Measurements from ENCODE around the gene EFEMP1.

EFEMP1 gene

DNA sequence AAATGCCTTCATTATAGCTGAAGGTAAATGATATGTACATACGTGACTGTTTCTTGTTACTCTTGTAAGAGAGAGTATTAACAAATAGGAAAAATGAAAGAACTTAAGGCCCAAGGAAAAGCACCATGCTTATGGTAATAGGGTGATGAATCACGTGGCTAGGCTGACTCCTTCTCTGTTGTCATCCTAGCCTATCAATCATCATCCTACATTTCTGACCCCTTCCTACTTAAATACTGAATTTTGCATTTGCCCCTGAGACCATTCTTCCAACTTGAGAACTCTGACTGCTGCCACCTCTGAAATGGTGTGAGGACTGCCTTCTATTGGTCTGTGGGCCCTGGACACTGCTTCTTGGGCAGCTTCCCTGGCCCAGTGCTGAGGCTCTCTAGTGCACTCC is 28.9 kb downstream of the EFEMP1 start:
- no peak for DNase-seq

DNA sequence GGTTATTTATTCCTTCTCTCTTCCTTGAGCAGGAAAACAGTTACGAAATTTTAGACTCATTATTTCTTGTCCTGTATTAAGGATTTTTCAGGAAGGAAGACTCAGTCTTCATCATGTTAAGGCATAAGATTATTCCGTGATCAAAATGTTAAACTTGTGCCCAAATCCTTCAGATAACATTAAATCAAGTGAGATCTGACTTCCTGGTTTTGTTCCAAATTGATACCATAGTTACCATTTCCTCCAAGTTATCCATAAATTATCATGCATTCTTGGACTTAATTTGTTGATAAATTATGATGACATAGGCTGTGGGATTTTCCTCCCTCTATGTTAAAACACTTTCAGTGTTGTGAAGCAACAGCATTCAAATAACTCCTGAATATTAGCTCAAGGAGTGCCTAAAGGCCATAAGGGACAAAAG is 31.9 kb downstream of the EFEMP1 start:
- DNase-seq = no peak

GRCh38 chr2:55888936-55889335 is 34.6 kb downstream of the EFEMP1 start:
- DNase-seq = no peak

GRCh38 chr2:55887901-55888624 is 35.5 kb downstream of the EFEMP1 start:
- no peak for DNase-seq

- DNase-seq = no peak
Observed at GRCh38 chr2:55887351-55887750, 36.2 kb downstream of the EFEMP1 start.

GRCh38 chr2:55885944-55886281 is 37.7 kb downstream of the EFEMP1 start:
- DNase-seq = no peak

DNA sequence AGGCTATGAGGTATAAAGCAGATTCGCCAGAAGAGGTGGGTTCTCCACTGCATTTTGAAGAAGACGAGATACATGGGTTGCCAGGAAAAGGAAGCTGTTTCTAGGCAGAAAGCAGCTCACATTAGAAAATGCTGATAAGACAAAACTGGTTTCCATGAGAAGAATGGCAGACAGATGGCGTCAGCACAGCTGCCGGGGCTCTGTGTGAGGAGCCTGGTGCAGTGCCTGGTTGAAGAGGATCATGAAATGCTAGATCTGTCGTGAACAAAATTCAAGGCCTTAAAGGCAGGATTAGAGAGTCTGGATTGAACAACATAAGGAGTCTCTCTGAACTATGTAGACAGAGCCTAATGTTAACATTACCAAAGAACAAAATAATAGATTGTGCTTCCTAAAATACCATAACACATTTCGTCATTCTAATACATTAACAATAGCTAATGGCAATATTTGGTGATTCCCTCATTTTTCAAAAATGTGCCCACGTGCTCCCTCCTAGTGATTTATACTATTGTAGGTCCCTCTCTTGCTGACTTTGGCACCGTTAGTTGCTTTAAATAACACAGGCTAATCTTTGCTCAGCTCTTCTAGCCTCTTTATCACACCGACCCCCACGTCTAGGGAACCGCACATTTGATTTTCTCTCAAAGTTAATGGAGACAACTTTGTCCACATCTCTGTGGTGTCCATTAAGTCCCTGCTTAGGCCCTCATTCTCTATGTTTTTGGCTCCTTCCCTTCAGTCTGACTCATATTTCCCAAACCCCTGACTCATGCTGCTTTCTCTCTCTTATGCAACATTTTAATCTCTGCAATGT is 38.2 kb downstream of the EFEMP1 start:
- no peak for DNase-seq

DNA sequence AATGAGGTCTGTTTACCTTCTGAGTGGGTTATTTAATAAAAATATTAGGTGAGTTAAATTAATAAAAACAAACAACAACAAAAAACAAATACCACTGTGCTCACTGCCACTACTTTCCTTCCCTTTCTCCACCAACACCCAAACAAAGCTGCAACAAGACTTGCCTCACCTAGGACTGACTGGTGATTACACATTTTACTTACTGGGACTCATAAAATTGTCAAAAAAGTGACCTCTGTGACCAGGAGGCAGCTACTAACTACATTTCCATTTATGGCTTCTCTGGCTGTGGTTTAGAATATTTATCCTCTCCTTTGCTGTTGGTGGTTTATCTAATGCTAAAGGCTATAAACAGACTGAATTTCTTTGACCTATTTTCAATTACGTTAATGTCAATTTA is 39.8 kb downstream of the EFEMP1 start:
- DNase-seq = no peak

DNA sequence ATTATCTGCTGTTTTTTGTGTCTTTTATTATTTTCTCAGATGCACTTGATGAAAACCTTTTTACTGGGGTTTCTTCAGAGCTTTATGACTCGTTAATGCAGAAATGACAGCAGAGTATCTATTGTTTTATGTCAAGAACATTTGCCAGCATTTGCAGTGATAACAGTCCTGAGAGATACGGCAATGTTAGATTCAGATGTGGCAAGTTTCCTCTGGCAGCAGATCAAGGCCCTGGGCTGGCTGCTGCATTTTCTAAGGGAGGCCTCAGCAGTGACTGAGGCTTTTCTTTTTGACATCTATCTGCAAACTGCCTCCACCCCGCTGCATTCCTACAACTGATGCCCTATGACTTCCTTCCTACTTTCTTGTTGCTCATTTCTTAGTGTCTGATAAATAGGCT is 40.2 kb downstream of the EFEMP1 start:
- no peak for DNase-seq

- no peak for DNase-seq
Observed at GRCh38 chr2:55882954-55883353, 40.6 kb downstream of the EFEMP1 start.

DNA sequence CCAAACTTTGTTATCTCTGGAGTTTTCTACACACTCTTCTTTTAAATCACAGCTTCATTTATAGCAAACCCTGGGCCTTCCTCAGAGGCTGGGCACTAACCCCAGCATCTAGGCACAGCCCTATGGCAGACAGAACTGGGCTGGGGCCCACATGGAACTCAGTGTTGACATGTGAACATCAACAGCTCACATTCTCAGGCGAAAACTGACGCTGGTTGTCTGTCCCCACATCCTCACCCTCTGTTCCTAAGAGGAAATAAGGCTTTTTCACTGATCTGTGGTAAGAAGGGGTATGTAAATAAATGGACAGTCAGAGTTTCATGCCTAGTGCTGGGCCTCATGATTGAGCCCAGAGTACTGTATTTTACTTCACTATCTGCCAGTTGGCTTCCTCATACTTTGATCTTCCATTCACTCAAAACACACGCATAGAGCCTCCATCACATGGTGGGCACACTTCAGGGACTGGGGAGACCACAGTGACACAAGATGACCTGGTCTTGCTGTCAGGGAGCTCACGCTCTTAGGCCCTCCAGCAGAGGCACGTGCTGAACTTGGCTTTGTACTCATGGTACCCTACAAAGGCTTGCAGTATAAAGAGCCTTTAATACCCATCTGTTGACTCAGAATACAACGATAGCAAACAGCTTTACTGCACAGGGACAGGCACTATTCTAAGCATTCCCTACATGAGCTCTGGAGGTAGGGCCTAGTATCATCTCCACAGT is 43.0 kb downstream of the EFEMP1 start:
- DNase-seq = no peak

DNA sequence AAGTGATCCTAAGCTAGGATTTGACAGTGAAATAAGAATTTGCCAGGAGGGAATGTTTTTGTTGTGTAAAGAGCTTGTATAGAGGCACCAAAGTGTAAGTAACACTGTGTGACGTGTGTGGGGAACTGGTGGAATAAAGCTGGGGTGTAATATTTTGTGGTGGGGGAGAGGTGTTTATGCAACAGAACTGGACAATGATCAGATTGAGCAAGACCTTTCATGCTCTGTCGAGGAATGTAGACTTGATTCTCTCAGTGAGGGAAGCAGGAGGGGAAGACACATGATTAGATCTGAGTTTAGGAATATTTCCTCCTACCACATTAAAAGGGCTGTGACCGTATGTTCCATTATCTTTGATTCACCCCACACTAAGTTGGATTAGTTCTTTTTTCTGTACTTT is 43.6 kb downstream of the EFEMP1 start:
- no peak for DNase-seq

- no peak for DNase-seq
Observed at GRCh38 chr2:55877087-55877436, 46.5 kb downstream of the EFEMP1 start.

DNA sequence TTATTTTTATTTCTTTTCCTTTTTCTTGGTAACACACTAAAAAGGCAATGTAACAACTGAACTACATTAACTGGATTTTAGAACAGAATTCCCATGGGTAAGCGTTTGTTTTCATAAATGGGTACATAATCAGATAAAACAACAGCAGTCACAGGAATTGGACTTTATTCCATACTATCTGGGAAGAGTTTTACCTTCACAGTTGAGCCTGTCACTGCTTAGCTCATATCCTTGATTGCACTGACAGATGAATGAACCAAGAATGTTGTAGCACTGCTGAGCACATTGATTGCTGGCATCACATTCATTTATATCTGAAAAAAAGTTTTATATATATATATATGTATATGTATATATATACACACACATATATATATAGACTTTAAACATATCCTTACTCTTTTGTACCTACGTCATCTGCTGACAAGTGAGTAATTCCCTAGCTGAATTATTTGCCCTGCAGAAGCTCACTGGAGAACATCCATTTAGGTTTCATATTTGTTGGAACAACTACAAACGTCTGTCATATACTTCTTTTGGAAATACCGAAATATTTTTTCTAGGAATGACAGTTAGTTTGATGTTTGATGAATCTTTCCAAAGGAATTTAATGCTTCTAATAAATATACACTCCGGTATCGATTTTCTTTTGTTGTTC is 47.0 kb downstream of the EFEMP1 start:
- DNase-seq = no peak

- DNase-seq = no peak
Observed at GRCh38 chr2:55875434-55876135, 48.0 kb downstream of the EFEMP1 start.

DNA sequence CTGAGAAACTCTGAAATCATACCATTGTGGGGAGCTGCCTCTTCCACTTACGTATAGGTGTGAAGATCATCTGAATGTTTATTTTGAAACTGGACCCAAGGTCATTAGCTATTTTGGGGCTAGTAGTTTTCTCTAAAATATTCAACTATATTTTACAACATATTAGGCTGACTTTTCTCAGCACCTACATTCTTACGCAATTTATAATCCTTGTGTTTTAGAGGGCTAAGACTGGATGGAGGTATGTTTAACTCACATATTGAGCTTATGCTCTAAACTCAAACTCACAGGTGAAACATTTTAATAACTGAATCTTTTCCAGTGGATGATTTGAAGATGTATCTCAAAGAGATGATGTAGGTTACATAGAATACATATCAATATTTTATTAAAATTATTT is 49.2 kb downstream of the EFEMP1 start:
- no peak for DNase-seq

DNA sequence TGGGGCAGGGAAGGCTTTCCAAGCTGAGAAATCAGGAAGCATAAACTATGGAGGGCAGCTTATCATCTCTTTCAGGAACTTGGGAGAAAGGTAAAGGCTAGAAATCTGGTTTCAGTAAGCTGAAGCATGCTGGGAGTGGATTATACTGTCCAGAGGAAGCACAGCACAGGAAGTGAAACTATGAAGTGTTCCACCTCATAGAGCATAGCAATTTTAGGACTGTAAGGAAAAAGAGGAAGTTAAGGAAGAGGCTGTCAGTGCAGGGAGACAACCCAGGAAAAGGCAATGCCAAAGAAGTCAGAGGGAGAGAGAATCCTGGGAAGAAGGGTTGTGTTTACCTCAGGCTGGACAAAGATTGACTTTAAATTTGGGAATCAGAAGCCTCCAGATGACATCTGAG is 51.9 kb downstream of the EFEMP1 start:
- DNase-seq = no peak

DNA sequence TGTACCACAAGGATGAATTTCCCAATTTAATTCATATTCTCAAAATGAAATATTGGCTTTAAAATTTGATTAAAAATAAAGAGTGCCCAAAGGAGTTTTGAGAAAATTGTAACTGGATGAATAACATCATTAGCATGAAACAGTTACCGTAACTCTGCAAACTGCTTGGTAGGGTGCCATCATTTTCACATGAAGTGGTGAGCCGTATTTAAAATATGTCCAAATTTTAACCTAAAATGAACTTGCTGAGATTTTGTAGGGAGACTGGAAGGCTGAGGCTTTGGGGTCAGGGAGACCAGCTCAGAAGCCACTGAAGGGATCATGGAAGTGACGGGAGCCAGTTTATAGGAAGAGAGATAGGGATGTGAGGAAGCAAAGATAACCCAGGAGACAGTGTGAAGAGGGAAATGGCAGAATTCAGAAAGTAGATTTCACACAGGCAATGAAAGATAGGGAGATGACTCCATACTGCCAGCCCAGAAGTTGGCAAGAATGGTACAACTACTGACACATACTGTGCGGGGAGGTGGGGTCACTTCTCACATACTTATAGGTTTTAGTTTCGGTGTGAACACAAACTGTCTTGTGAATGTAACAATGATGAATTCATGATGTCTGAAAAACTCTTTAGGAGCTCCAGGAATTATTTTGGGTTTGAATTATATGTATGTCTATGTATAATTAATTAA is 53.8 kb downstream of the EFEMP1 start:
- no peak for DNase-seq

GRCh38 chr2:55865096-55865835 is 58.3 kb downstream of the EFEMP1 start:
- DNase-seq = no peak

DNA sequence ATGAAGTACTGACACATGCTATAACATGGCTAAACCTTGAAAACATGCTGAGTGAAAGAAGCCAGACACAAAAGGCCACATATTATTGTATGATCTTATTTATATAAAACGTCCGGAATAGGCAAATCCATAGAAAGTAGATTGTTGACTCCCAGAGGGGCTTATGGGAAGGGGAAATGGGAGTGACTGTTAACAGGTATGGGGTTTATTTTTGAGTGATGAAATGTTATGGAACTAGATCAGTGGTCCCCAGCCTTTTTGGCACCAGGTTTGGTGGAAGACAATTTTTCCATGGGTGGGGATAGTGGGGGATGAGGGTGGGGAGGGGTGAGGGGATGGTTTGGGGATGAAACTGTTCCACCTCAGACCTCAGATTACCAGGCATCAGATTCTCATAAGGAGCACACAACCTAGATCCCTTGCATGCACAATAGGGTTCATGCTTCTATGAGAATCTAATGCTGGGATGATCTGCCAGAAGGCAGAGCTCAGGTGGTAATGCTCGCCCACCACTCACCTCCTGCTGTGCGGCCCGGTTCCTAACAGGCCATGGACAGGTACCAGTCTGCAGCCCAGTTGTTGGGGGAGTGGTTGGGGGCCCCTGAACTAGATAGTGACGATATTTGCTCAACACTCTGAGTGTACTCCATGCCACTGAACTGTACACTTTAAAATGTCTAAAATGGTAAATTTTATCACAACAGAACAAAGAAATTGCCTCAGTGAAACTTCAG is 59.1 kb downstream of the EFEMP1 start:
- no peak for DNase-seq

Data from activated CD4-positive, alpha-beta T cell treated with anti-CD3 and anti-CD28 coated beads, Interleukin-2, amount 50 U/mL, for 4 hours (primary cell).